CD4-positive, alpha-beta T cell (primary cell): ENCODE measurements around the gene UBE2E1. TPM values are rescaled to one million over a fixed set of nuclear protein-coding genes. Genes with fewer than 3 reads are reported as not detected.

ENCODE experiments used
- ATAC-seq: fragments of 200-7000 bp; cut with Tn5 transposase; one replicate; pipeline ENCODE4 v1.10.0; 2022; ENCODE audit warnings: mild to moderate bottlenecking; ENCODE audit not compliant: poor library complexity
- CTCF ChIA-PET: fragments of 350-600 bp; sonication (Branson Sonifier 250); formaldehyde crosslinking; loops from one replicate; lab custom pipeline; 2021; ENCODE audit warnings: antibody characterized with exemption, inconsistent platforms; lab: Charles Lee
- POLR2A ChIA-PET: fragments of 350-600 bp; sonication (Branson Sonifier 250); formaldehyde crosslinking; loops from one replicate; lab custom pipeline; 2021; ENCODE audit warnings: antibody characterized with exemption, inconsistent platforms; lab: Charles Lee
- DNase-seq, 14 experiments: peaks; one replicate each; pipeline ENCODE4 v3.0.0-alpha.2; 2013 to 2020; ENCODE audit warnings: mixed read lengths in 2 of 14
- H3K27ac ChIP-seq, 2 donors: one replicate each; pipeline versions ENCODE4 v1.5.1 to v1.7.0; 2013; ENCODE audit warnings: low read length in 2 of 2, low read depth in 1 of 2, mild to moderate bottlenecking in 1 of 2
- H3K27me3 ChIP-seq, 2 experiments: 1 replicate in 1 of 2; 2 replicates in 1 of 2; pipeline versions ENCODE4 v1.6.1 to v1.7.0; 2013; ENCODE audit warnings: low read length in 2 of 2, control low read depth in 1 of 2, mild to moderate bottlenecking in 1 of 2, moderate library complexity in 1 of 2; ENCODE audit not compliant: insufficient read depth in 2 of 2, control insufficient read depth in 1 of 2
- H3K36me3 ChIP-seq: one replicate; pipeline ENCODE4 v1.6.1; 2013; ENCODE audit warnings: low read length, control low read depth; ENCODE audit not compliant: insufficient read depth
- H3K4me1 ChIP-seq: one replicate; pipeline ENCODE4 v1.6.1; 2013; ENCODE audit warnings: low read length, control low read depth; ENCODE audit not compliant: insufficient read depth
- H3K4me3 ChIP-seq: one replicate; pipeline ENCODE4 v1.5.1; 2013; ENCODE audit warnings: mild to moderate bottlenecking, low read length, moderate library complexity
- H3K9me3 ChIP-seq, 2 experiments: 1 replicate in 1 of 2; 2 replicates in 1 of 2; pipeline versions ENCODE4 v1.6.1 to v1.7.0; 2013; ENCODE audit warnings: low read length in 2 of 2, mild to moderate bottlenecking in 2 of 2, control low read depth in 1 of 2, moderate library complexity in 1 of 2; ENCODE audit not compliant: control insufficient read depth in 1 of 2, insufficient read depth in 1 of 2
- H3K27ac Mint-ChIP-seq: one replicate; pipeline ENCODE4 v1.8.0; 2020; ENCODE audit warnings: mixed read lengths
- H3K27me3 Mint-ChIP-seq: one replicate; pipeline ENCODE4 v1.8.0; 2021; ENCODE audit warnings: mixed read lengths
- H3K36me3 Mint-ChIP-seq: one replicate; pipeline ENCODE4 v1.8.0; 2021; ENCODE audit warnings: low read depth, mixed read lengths
- H3K4me1 Mint-ChIP-seq: one replicate; pipeline ENCODE4 v1.8.0; 2021; ENCODE audit warnings: low read depth, mixed read lengths
- H3K4me3 Mint-ChIP-seq: one replicate; pipeline ENCODE4 v1.8.0; 2020; ENCODE audit warnings: mild to moderate bottlenecking, mixed read lengths
- H3K9me3 Mint-ChIP-seq: one replicate; pipeline ENCODE4 v1.8.0; 2020; ENCODE audit warnings: mixed read lengths
- intact Hi-C, 2 experiments: fragments of 100-400 bp; cut with DNase I in 1 of 2; cut with micrococcal nuclease in 1 of 2; formaldehyde crosslinking; loops; one replicate each; pipeline versions ENCODE4 v1.15.1 to v1.9.0; 2023 to 2025; cut with DNase I, micrococcal nuclease
- total RNA-seq, 174 experiments: library from RNA in 2 of 174; stranded (reverse) in 2 of 174; gene quantifications; one replicate each; pipeline ENCODE4 v1.2.3 and lab custom pipeline; 2021 to 2026
- TF ChIP-seq, protein P1 (sequence below): fragments of 200-600 bp; IDR thresholded peaks from one replicate; pipeline ENCODE4 v1.8.0; 2022; ENCODE audit warnings: antibody characterized with exemption, mild to moderate bottlenecking

Gene UBE2E1
- total RNA-seq, 2 experiments from 2014 or later, result 49.8 to 52.2 TPM

DNA sequence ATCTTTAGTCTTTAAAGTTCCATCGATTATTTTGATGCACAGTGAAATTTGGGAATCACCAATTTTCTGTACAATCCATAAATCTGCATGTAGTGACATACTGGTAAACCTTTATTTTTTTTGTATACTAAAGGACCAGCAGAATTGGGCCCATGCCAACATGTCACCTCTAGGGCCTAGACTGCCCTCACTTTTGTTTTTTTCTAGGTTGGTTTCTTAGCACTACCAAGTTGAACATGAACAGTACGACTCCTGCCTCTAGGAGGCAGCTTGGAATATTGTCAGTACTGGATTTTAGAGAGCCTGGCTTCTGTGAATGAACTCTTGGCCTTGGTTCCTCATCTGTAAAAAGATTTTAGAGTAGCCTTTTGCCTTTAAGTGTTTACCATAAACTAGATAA is 78.7 kb downstream of the UBE2E1 start:
- no peaks in the 10 kb centered on the region for H3K9me3 Mint-ChIP-seq
- Histone ChIP-seq H3K36me3 (peaks cover 8% of the 10 kb centered on the region), H3K9me3 (no peaks in the 10 kb centered on the region), H3K4me3 (no peak overlapping the region), H3K27ac (no peak overlapping the region), H3K4me1 (no peaks in the 10 kb centered on the region), H3K27me3 (no peaks in the 10 kb centered on the region)
- peaks cover 24% of the 10 kb centered on the region for H3K4me1 Mint-ChIP-seq
- H3K27me3 Mint-ChIP-seq, result no peaks in the 10 kb centered on the region
- DNase-seq (no peak), ATAC-seq (no peak)
- H3K4me3 Mint-ChIP-seq, result no peak overlapping the region
- TF ChIP-seq, protein P1, sequence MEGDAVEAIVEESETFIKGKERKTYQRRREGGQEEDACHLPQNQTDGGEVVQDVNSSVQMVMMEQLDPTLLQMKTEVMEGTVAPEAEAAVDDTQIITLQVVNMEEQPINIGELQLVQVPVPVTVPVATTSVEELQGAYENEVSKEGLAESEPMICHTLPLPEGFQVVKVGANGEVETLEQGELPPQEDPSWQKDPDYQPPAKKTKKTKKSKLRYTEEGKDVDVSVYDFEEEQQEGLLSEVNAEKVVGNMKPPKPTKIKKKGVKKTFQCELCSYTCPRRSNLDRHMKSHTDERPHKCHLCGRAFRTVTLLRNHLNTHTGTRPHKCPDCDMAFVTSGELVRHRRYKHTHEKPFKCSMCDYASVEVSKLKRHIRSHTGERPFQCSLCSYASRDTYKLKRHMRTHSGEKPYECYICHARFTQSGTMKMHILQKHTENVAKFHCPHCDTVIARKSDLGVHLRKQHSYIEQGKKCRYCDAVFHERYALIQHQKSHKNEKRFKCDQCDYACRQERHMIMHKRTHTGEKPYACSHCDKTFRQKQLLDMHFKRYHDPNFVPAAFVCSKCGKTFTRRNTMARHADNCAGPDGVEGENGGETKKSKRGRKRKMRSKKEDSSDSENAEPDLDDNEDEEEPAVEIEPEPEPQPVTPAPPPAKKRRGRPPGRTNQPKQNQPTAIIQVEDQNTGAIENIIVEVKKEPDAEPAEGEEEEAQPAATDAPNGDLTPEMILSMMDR, result no peak
- POLR2A ChIA-PET, result interaction anchor here (0.6 to 1.0 kb wide), 2 partner anchors 32 to 58 kb away, joined by 3 read pairs; partner anchors contain the start of genes NKIRAS1 and RPL15
- CTCF ChIA-PET, result no interaction called here
- H3K27ac Mint-ChIP-seq, result peak overlapping the region; percentile 46
- intact Hi-C loops, result no loop called here
- peaks cover 17% of the 10 kb centered on the region for H3K36me3 Mint-ChIP-seq

DNA sequence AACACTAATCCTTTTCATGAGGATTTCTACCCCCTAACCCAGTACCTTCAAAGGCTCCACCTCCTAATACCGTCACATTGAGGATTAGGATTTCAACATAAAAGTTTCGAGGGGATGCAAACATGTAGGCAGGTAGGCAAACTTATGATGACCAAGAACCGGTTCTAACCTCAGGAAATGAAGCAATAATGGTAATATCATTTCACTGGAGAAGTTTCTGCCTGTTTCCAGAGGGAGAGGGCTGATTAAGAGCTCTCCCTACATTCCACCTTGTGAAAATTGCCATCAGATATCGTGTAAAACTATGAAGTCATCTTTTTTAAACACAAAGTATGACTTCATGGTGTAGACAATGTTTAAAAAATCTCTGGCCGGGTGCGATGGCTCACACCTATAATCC is 79.5 kb downstream of the UBE2E1 start:
- Mint-ChIP-seq H3K27me3 (no peaks in the 10 kb centered on the region), H3K9me3 (no peaks in the 10 kb centered on the region), H3K4me3 (no peak overlapping the region), H3K4me1 (peaks cover 20% of the 10 kb centered on the region), H3K36me3 (peaks cover 20% of the 10 kb centered on the region), H3K27ac (peak overlapping the region; percentile 46)
- Histone ChIP-seq H3K4me1 (no peaks in the 10 kb centered on the region), H3K4me3 (no peak overlapping the region), H3K27me3 (no peaks in the 10 kb centered on the region), H3K9me3 (no peaks in the 10 kb centered on the region), H3K27ac (no peak overlapping the region), H3K36me3 (peaks cover 15% of the 10 kb centered on the region)
- CTCF ChIA-PET, result no interaction called here
- POLR2A ChIA-PET, result interaction anchor here (0.6 to 1.0 kb wide), 2 partner anchors 32 to 58 kb away, joined by 3 read pairs; partner anchors contain the start of genes NKIRAS1 and RPL15
- TF ChIP-seq, protein P1, result no peak
- DNase-seq (no peak), ATAC-seq (no peak)
- intact Hi-C loops, result no loop called here

DNA sequence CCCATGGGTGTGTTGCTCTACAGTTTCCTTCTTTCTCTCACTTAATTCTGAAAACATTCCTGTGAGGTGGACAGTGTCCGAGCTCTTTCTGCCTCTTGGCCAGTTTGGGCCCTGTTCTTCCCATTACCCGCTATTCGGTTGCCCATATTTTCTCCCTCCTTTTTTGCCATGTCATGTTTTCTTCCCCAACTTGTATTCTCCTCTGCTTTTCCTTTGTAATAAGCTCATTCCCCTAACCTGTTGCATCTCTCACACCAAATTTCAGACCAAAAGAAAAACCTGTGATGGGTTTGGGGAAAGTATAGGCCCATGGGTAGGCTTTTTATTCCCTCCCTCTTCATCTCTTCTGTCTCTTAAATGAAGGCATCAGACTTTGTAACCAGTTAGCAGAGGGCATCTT is 80.6 kb downstream of the UBE2E1 start:
- no peak for ATAC-seq
- H3K4me1 Mint-ChIP-seq, result peaks cover 9% of the 10 kb centered on the region
- Histone ChIP-seq H3K27ac (no peak overlapping the region), H3K36me3 (peaks cover 25% of the 10 kb centered on the region), H3K9me3 (no peaks in the 10 kb centered on the region), H3K4me3 (no peak overlapping the region), H3K4me1 (no peaks in the 10 kb centered on the region), H3K27me3 (no peaks in the 10 kb centered on the region)
- DNase-seq, result no peak
- peak overlapping the region; percentile 15 for H3K27ac Mint-ChIP-seq
- ChIA-PET CTCF (no interaction called here), POLR2A (no interaction called here)
- H3K9me3 Mint-ChIP-seq, result no peaks in the 10 kb centered on the region
- H3K4me3 Mint-ChIP-seq, result no peak overlapping the region
- intact Hi-C loops, result no loop called here
- H3K36me3 Mint-ChIP-seq, result peaks cover 26% of the 10 kb centered on the region
- H3K27me3 Mint-ChIP-seq, result no peaks in the 10 kb centered on the region
- TF ChIP-seq, protein P1, result no peak
